CD14-positive monocyte (primary cell): ENCODE results near the gene NCOA7. TPM values are rescaled to one million over a fixed set of nuclear protein-coding genes. Genes with fewer than 3 reads are reported as not detected.
A peak's percentile ranks its signal among the peaks of the same experiment; 100 is the strongest.

ENCODE experiments used
- DNase-seq, 3 donors: peaks; one replicate each; pipeline ENCODE4 v3.0.0-alpha.2; 2011 to 2022
- H2AFZ ChIP-seq: 2 replicates; pipeline ENCODE4 v1.6.0; 2012; ENCODE audit warnings: mild to moderate bottlenecking, low read depth, low read length, inconsistent platforms; ENCODE audit not compliant: insufficient read depth, poor library complexity, severe bottlenecking
- H3K27ac ChIP-seq, 2 donors: 1 replicate in 1 of 2; 2 replicates in 1 of 2; pipeline ENCODE4 v1.5.1; 2012 to 2013; ENCODE audit warnings: low read length in 2 of 2, control low read depth in 1 of 2, inconsistent platforms in 1 of 2, low read depth in 1 of 2, mild to moderate bottlenecking in 1 of 2
- H3K27me3 ChIP-seq, 2 donors: one replicate each; pipeline versions ENCODE4 v1.6.0 to v1.6.1; 2011 to 2013; ENCODE audit warnings: low read length in 2 of 2; ENCODE audit not compliant: control insufficient read depth in 2 of 2, insufficient read depth in 2 of 2
- H3K36me3 ChIP-seq, 2 donors: replicated peaks in 1 of 2; 1 replicate in 1 of 2; 2 replicates in 1 of 2; pipeline versions ENCODE4 v1.5.1 to v1.6.1; 2012 to 2013; ENCODE audit warnings: low read length in 2 of 2, control low read depth in 1 of 2, inconsistent platforms in 1 of 2, mild to moderate bottlenecking in 1 of 2; ENCODE audit not compliant: insufficient read depth in 2 of 2, control insufficient read depth in 1 of 2
- H3K4me1 ChIP-seq, 2 donors: 1 replicate in 1 of 2; 2 replicates in 1 of 2; pipeline versions ENCODE4 v1.5.1 to v1.6.1; 2012 to 2013; ENCODE audit warnings: low read length in 2 of 2, control low read depth in 1 of 2, inconsistent platforms in 1 of 2, mild to moderate bottlenecking in 1 of 2, moderate library complexity in 1 of 2; ENCODE audit not compliant: insufficient read depth in 2 of 2, control insufficient read depth in 1 of 2
- H3K4me2 ChIP-seq: replicated peaks from 2 replicates; pipeline ENCODE3; 2012; ENCODE audit warnings: low read length, moderate library complexity, mild to moderate bottlenecking; ENCODE audit not compliant: poor library complexity, severe bottlenecking; ENCODE audit errors: extremely low read depth
- H3K4me3 ChIP-seq, 3 experiments: fragments of 200-600 bp in 1 of 3; sonication (generic) in 1 of 3; replicated peaks in 1 of 3; 1 replicate in 2 of 3; 2 replicates in 1 of 3; pipeline ENCODE4 v1.5.1; 2011 to 2013; ENCODE audit warnings: low read length in 3 of 3, mild to moderate bottlenecking in 3 of 3, control low read depth in 2 of 3, low read depth in 2 of 3, inconsistent platforms in 1 of 3, moderate library complexity in 1 of 3
- H3K79me2 ChIP-seq: 2 replicates; pipeline ENCODE4 v1.6.0; 2012; ENCODE audit warnings: mild to moderate bottlenecking, control low read depth, inconsistent platforms, low read length, moderate library complexity; ENCODE audit not compliant: insufficient read depth
- H3K9ac ChIP-seq: 2 replicates; pipeline ENCODE4 v1.6.0; 2017; ENCODE audit warnings: low read length, mild to moderate bottlenecking; ENCODE audit not compliant: insufficient read depth, poor library complexity, severe bottlenecking
- H3K9me3 ChIP-seq, 2 donors: replicated peaks in 1 of 2; 1 replicate in 1 of 2; 2 replicates in 1 of 2; pipeline versions ENCODE4 v1.5.1 to v1.6.1; 2012 to 2013; ENCODE audit warnings: low read length in 2 of 2, control low read depth in 1 of 2; ENCODE audit not compliant: control insufficient read depth in 1 of 2, insufficient read depth in 1 of 2
- H4K20me1 ChIP-seq: 2 replicates; pipeline ENCODE4 v1.6.0; 2012; ENCODE audit warnings: mild to moderate bottlenecking, low read length, control low read depth, moderate library complexity; ENCODE audit not compliant: insufficient read depth
- H3K27ac Mint-ChIP-seq, 7 donors: one replicate each; pipeline ENCODE4 v1.8.0; 2020; ENCODE audit warnings: mild to moderate bottlenecking in 7 of 7, mixed read lengths in 7 of 7, moderate library complexity in 6 of 7, inconsistent platforms in 2 of 7
- H3K27me3 Mint-ChIP-seq, 3 donors: one replicate each; pipeline ENCODE4 v1.8.0; 2021 to 2022; ENCODE audit warnings: low read depth in 3 of 3, mild to moderate bottlenecking in 3 of 3, mixed read lengths in 3 of 3, moderate library complexity in 3 of 3, inconsistent platforms in 1 of 3
- H3K36me3 Mint-ChIP-seq, 2 donors: one replicate each; pipeline ENCODE4 v1.8.0; 2020; ENCODE audit warnings: mixed read lengths in 2 of 2, inconsistent platforms in 1 of 2, mild to moderate bottlenecking in 1 of 2
- H3K4me1 Mint-ChIP-seq: one replicate; pipeline ENCODE4 v1.8.0; 2020; ENCODE audit warnings: mild to moderate bottlenecking, mixed read lengths
- H3K4me3 Mint-ChIP-seq, 2 donors: one replicate each; pipeline ENCODE4 v1.8.0; 2020; ENCODE audit warnings: mild to moderate bottlenecking in 2 of 2, mixed read lengths in 2 of 2, moderate library complexity in 1 of 2
- H3K9me3 Mint-ChIP-seq, 7 donors: one replicate each; pipeline ENCODE4 v1.8.0; 2020 to 2022; ENCODE audit warnings: mixed read lengths in 7 of 7, mild to moderate bottlenecking in 6 of 7, moderate library complexity in 6 of 7, inconsistent platforms in 2 of 7
- WGBS: methylation state at CpG from one replicate; pipeline ENCODE4 v1.1.5; 2013; ENCODE audit warnings: missing lambda C conversion rate; ENCODE audit not compliant: insufficient coverage; 5-methylcytosine and 5-hydroxymethylcytosine counted together
- intact Hi-C, 2 donors: fragments of 100-400 bp; cut with micrococcal nuclease; formaldehyde crosslinking; loops; one replicate each; pipeline versions ENCODE4 v1.15.0 to v1.15.1; 2023
- polyA plus RNA-seq, 3 donors: library from polyadenylated mRNA; depleted of rRNA in 1 of 3; unstranded in 2 of 3; stranded (reverse) in 1 of 3; fragments of 300-500 nt in 2 of 3; fragments of >200 nt in 1 of 3; fragmentation: Illumina TruSeq in 2 of 3; gene quantifications; 1 replicate in 2 of 3; 2 replicates in 1 of 3; pipeline ENCODE4 v1.2.3, GENCODE V29; 2012 to 2021
- TF ChIP-seq, protein P1 (sequence below): fragments of 200-600 bp; IDR thresholded peaks from one replicate; pipeline ENCODE4 v1.8.0; 2022; ENCODE audit warnings: antibody characterized with exemption, mild to moderate bottlenecking

NCOA7 gene
- polyA plus RNA-seq, 3 donors = 8.3 to 21.9 (median 11.2) TPM

DNA sequence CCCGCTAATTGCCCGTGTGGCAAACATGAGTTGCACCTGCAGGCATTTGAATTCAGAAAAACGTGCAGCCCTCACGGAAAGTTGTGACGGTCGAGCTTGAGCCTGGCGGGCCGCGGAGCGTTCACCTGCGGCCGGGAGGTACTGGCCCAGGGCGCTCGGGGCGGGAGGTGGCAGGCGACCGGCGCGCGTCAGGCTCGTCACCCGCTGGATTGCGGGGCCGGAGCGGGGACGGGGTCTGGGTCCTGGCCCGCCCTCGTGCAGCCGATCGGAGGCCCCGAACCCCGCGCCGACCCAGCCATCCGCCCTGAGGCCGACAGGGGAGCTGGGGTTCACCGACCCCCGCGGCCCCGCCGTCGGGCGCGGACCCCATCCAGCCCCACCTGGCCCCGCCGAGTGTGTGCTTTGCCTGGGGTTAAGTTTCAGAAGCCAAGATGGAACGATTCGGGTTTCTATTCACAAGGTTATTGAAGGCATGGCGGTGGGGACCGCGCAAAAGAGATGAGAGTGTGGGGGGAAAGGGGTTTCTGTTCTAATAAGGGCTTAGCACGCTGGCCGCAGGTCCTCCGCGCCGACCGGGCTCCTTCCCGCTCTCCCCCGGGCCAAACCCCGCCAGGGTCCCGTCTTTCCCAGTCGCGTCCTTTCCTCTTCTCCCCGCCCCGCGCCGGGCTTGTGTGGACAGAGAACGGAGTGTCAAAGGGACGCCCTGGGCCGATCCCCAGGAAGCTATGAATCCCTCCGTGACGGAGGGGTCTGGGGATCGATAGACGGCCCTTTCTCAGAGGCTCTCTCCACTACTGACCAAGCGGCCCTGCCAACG, 43.0 kb upstream of the NCOA7 start:
- peaks cover 40% of the 10 kb centered on the region for H3K4me1 Mint-ChIP-seq
- peaks cover 10 to 19% of the 10 kb centered on the region in 2 donors for H3K36me3 Mint-ChIP-seq
- no peaks in the 10 kb centered on the region for H4K20me1 ChIP-seq
- intact Hi-C loops = no loop called here
- H3K4me2 ChIP-seq = peak overlapping the region; percentile 91
- peak overlapping the region; percentile 53 to 78 (median 54) for H3K4me3 ChIP-seq
- H3K36me3 ChIP-seq = no peaks in the 10 kb centered on the region
- under 1% methylated on average over 74 of the region's 76 CpGs for WGBS
- H3K4me1 ChIP-seq = peaks cover 41% of the 10 kb centered on the region in 2 donors
- H3K27me3 Mint-ChIP-seq = peaks cover 82 to 92% (median 88%) of the 10 kb centered on the region in 3 donors
- peak in 2 of 3 donors; percentile 10 to 21 for DNase-seq
- no peaks in the 10 kb centered on the region for H3K79me2 ChIP-seq
- no peak overlapping the region for H3K27ac Mint-ChIP-seq
- peaks cover 0 to 27% (median 21%) of the 10 kb centered on the region in 7 donors for H3K9me3 Mint-ChIP-seq
- TF ChIP-seq, protein P1, sequence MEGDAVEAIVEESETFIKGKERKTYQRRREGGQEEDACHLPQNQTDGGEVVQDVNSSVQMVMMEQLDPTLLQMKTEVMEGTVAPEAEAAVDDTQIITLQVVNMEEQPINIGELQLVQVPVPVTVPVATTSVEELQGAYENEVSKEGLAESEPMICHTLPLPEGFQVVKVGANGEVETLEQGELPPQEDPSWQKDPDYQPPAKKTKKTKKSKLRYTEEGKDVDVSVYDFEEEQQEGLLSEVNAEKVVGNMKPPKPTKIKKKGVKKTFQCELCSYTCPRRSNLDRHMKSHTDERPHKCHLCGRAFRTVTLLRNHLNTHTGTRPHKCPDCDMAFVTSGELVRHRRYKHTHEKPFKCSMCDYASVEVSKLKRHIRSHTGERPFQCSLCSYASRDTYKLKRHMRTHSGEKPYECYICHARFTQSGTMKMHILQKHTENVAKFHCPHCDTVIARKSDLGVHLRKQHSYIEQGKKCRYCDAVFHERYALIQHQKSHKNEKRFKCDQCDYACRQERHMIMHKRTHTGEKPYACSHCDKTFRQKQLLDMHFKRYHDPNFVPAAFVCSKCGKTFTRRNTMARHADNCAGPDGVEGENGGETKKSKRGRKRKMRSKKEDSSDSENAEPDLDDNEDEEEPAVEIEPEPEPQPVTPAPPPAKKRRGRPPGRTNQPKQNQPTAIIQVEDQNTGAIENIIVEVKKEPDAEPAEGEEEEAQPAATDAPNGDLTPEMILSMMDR = no peak
- peak overlapping the region; percentile 90 for H2AFZ ChIP-seq
- peak overlapping the region; percentile 92 to 98 for H3K4me3 Mint-ChIP-seq
- H3K9ac ChIP-seq = peak overlapping the region; percentile 49
- H3K27ac ChIP-seq = no peak overlapping the region
- peaks cover 6 to 15% of the 10 kb centered on the region in 2 donors for H3K9me3 ChIP-seq
- H3K27me3 ChIP-seq = peaks cover 93 to 94% of the 10 kb centered on the region in 2 donors

DNA sequence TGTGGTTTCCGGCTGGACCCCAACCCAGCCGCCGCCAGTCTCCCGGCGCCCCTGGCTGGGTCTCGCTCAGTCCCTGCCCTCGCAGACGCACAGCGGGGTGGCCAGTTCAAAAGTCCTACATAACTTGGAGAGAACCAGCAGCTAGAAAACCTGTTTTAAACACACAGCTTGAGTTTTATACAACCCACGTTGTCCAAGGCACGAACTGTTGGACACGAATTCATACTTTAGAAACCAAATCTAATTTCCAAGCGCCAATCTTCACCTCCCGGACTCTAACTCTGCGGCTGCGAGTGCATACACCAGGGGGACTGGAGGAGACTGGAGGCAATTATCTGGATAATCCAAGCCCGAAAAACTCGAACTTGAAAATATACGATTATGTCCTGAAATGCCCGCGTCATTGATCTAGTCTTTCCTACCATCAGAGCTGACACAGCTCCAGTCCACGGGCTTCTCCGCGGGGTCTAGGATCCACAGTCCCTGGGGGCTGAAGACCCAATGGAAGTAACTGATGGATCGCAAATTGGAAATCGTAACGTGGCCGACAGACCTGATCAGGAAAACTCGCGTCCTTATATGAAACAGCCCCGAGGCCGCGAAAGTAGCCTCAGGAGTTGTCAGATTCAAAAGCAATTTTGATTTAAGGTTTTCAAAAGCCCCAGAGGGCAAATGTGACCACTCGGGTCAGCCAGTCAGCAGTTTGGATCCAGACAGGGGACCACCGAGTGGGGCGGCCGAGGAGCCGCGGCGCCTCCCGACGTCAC, 42.2 kb upstream of the NCOA7 start:
- Histone ChIP-seq H3K4me3 (peak overlapping the region; percentile 53 to 78 (median 54)), H3K36me3 (no peaks in the 10 kb centered on the region), H3K4me2 (peak overlapping the region; percentile 91), H3K9me3 (peaks cover 6 to 15% of the 10 kb centered on the region in 2 donors), H2AFZ (peak overlapping the region; percentile 90), H3K79me2 (no peaks in the 10 kb centered on the region), H3K4me1 (peaks cover 41% of the 10 kb centered on the region in 2 donors), H4K20me1 (no peaks in the 10 kb centered on the region), H3K27ac (no peak overlapping the region), H3K27me3 (peaks cover 94% of the 10 kb centered on the region in 2 donors), H3K9ac (peak overlapping the region; percentile 49)
- TF ChIP-seq, protein P1 = no peak
- intact Hi-C loops = no loop called here
- Mint-ChIP-seq H3K9me3 (peaks cover 0 to 27% (median 21%) of the 10 kb centered on the region in 7 donors), H3K27ac (no peak overlapping the region), H3K4me3 (peak overlapping the region; percentile 81 to 94), H3K27me3 (peaks cover 87 to 94% (median 89%) of the 10 kb centered on the region in 3 donors), H3K36me3 (peaks cover 10 to 19% of the 10 kb centered on the region in 2 donors), H3K4me1 (peaks cover 40% of the 10 kb centered on the region)
- DNase-seq = peak in 1 of 3 donors; percentile 6
- WGBS = 1% methylated on average over 40 of the region's 42 CpGs
